Measurements from ENCODE around the gene LAMP5. TPM values are rescaled to one million over a fixed set of nuclear protein-coding genes. Genes with fewer than 3 reads are reported as not detected.

Gene LAMP5
- total RNA-seq, 1 experiment from 2014 or later: 1.4 TPM

- peak overlapping the region; percentile 6; the same call in 1 of the 2 replicates for H3K4me3 ChIP-seq (ENCODE audit: insufficient read depth, low read depth, low read length)
- H3K36me3 ChIP-seq (replicated peaks; ENCODE audit: control insufficient read depth, insufficient read depth, low read length): no peaks in the 10 kb centered on the region
- peaks cover 79% of the 10 kb centered on the region for H3K27me3 ChIP-seq (ENCODE audit: control insufficient read depth, insufficient read depth, low read length)
- peak; percentile 66 for DNase-seq
These were observed 5.7 kb upstream of the LAMP5 start for GRCh38 chr20:9508696-9509178.

GRCh38 chr20:9509246-9509645 is 5.1 kb upstream of the LAMP5 start:
- peak; percentile 15 for DNase-seq
- H3K36me3 ChIP-seq (replicated peaks; ENCODE audit: control insufficient read depth, insufficient read depth, low read length): no peaks in the 10 kb centered on the region
- H3K27me3 ChIP-seq (ENCODE audit: control insufficient read depth, insufficient read depth, low read length): peaks cover 84% of the 10 kb centered on the region
- H3K4me3 ChIP-seq (ENCODE audit: insufficient read depth, low read depth, low read length): no peak overlapping the region

GRCh38 chr20:9510911-9511310 is 3.5 kb upstream of the LAMP5 start:
- Histone ChIP-seq H3K36me3 (replicated peaks; ENCODE audit: control insufficient read depth, insufficient read depth, low read length) (no peaks in the 10 kb centered on the region), H3K4me3 (ENCODE audit: insufficient read depth, low read depth, low read length) (no peak overlapping the region), H3K27me3 (ENCODE audit: control insufficient read depth, insufficient read depth, low read length) (peaks cover 93% of the 10 kb centered on the region)
- DNase-seq: no peak

DNA sequence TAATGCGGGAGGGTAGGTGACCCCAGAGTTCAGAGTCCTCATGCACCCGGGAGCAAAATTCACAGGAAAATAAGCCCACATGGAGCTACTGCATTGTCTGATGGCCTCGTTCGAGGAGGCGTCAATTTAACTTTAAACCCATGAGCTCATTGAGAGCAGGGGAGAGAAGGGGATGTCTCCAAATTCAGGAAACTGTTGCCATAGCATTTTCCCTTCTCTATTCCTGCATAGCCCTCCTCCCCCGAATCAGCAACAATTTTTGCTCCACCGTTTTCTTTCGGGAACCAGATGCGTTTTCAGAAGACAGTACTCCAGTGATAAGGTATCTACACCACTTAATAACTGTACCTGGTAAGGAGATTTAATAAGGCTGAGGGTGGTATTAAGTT is 324 bp upstream of the LAMP5 start:
- H3K27me3 ChIP-seq (ENCODE audit: control insufficient read depth, insufficient read depth, low read length): peaks cover 91% of the 10 kb centered on the region
- no peaks in the 10 kb centered on the region for H3K36me3 ChIP-seq (replicated peaks; ENCODE audit: control insufficient read depth, insufficient read depth, low read length)
- DNase-seq: peak; percentile 33
- peak overlapping the region; percentile 49 for H3K4me3 ChIP-seq (ENCODE audit: insufficient read depth, low read depth, low read length)

- DNase-seq: peak; percentile 31
- H3K36me3 ChIP-seq (replicated peaks; ENCODE audit: control insufficient read depth, insufficient read depth, low read length): no peaks in the 10 kb centered on the region
- peaks cover 84% of the 10 kb centered on the region for H3K27me3 ChIP-seq (ENCODE audit: control insufficient read depth, insufficient read depth, low read length)
- H3K4me3 ChIP-seq (ENCODE audit: insufficient read depth, low read depth, low read length): peak overlapping the region; percentile 49; the same call in 1 of the 2 replicates
These were observed 810 bp downstream of the LAMP5 start for GRCh38 chr20:9515214-9515585.

GRCh38 chr20:9515741-9516233 is 1.4 kb downstream of the LAMP5 start:
- Histone ChIP-seq H3K36me3 (replicated peaks; ENCODE audit: control insufficient read depth, insufficient read depth, low read length) (no peaks in the 10 kb centered on the region), H3K27me3 (ENCODE audit: control insufficient read depth, insufficient read depth, low read length) (peaks cover 83% of the 10 kb centered on the region), H3K4me3 (ENCODE audit: insufficient read depth, low read depth, low read length) (peak overlapping the region; percentile 42)
- peak; percentile 71 for DNase-seq

DNA sequence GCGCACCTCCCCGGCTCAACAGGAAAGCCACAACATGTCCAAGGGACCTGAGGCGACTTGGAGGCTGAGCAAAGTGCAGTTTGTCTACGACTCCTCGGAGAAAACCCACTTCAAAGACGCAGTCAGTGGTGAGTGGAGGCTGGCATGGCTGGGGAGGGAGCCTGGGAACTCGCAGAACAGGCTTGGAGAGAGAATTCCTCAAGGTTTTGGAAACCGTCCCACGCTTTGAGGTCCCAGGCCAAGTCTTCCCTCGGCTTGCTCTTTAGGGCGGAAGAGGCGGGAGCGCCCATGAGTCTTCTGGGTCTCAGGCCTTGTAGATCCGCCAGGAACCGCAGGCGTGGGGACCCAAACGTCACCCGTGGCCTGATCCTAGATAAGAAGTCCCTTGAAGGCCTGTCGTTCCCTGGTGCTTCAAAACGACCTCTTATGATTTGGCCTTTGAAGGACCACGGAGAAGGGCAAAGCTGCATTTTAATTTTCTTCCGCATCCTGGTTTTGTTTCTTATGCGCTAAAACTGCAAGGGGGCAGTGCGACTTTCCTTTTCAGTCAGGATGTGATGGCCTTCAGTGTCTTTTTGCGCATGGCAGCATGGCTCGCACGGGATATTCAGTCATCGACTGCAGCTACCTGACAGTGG is 2.0 kb downstream of the LAMP5 start:
- Histone ChIP-seq H3K4me3 (ENCODE audit: insufficient read depth, low read depth, low read length) (peak overlapping the region; percentile 42), H3K27me3 (ENCODE audit: control insufficient read depth, insufficient read depth, low read length) (peaks cover 80% of the 10 kb centered on the region), H3K36me3 (replicated peaks; ENCODE audit: control insufficient read depth, insufficient read depth, low read length) (no peaks in the 10 kb centered on the region)
- peak; percentile 56 for DNase-seq

GRCh38 chr20:9517297-9518162 is 3.1 kb downstream of the LAMP5 start:
- Histone ChIP-seq H3K27me3 (ENCODE audit: control insufficient read depth, insufficient read depth, low read length) (peaks cover 73% of the 10 kb centered on the region), H3K36me3 (replicated peaks; ENCODE audit: control insufficient read depth, insufficient read depth, low read length) (no peaks in the 10 kb centered on the region), H3K4me3 (ENCODE audit: insufficient read depth, low read depth, low read length) (no peak overlapping the region)
- peak; percentile 20 for DNase-seq

GRCh38 chr20:9518576-9519175 is 4.3 kb downstream of the LAMP5 start:
- H3K4me3 ChIP-seq (ENCODE audit: insufficient read depth, low read depth, low read length): no peak overlapping the region
- DNase-seq: peak; percentile 71
- H3K36me3 ChIP-seq (replicated peaks; ENCODE audit: control insufficient read depth, insufficient read depth, low read length): no peaks in the 10 kb centered on the region
- peaks cover 63% of the 10 kb centered on the region for H3K27me3 ChIP-seq (ENCODE audit: control insufficient read depth, insufficient read depth, low read length)

DNA sequence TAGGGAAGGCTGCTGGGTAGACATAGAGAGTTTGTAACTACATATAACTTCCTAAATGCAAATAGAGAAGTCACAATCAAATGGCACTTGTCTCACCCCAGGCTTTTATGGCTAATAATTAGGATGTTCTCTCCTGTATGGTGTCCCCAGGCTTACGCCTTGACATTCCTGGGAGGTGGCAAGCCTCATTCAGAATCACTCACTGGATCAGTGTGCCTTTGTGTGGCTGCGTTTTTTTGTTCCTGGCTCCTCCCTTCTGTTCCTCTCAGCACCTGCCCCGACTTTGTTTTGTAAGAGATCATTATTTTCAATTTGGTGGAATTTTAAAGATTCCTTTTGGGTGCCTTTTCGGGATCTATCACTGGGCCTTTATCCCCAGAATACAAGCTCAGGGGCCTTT is 5.7 kb downstream of the LAMP5 start:
- Histone ChIP-seq H3K27me3 (ENCODE audit: control insufficient read depth, insufficient read depth, low read length) (peaks cover 49% of the 10 kb centered on the region), H3K4me3 (ENCODE audit: insufficient read depth, low read depth, low read length) (no peak overlapping the region), H3K36me3 (replicated peaks; ENCODE audit: control insufficient read depth, insufficient read depth, low read length) (no peaks in the 10 kb centered on the region)
- DNase-seq: peak; percentile 20

DNA sequence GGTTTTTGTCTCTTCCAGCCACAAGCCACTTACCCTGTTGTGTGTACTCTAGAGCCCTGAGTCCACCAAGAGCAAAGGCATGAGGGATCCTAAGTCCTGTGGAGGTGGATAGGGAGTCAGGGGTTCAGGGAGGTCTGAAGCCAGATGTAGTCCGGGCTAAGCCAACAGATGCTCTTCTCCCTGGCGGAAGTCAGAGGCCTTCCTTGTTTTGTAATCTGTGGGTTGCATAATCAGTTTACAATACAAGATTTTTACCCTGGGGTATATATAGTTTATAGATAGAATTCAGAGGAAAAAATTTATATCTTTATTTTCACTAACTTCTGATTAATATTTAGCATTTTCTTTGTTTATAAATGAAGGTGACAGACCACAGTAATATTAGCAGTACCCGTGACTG is 9.2 kb downstream of the LAMP5 start:
- Histone ChIP-seq H3K27me3 (ENCODE audit: control insufficient read depth, insufficient read depth, low read length) (peaks cover 13% of the 10 kb centered on the region; the same call in 1 of the 2 replicates), H3K4me3 (ENCODE audit: insufficient read depth, low read depth, low read length) (no peak overlapping the region), H3K36me3 (replicated peaks; ENCODE audit: control insufficient read depth, insufficient read depth, low read length) (no peaks in the 10 kb centered on the region)
- DNase-seq: no peak

- no peaks in the 10 kb centered on the region for H3K27me3 ChIP-seq (ENCODE audit: control insufficient read depth, insufficient read depth, low read length)
- no peak overlapping the region for H3K4me3 ChIP-seq (ENCODE audit: insufficient read depth, low read depth, low read length)
- no peak for DNase-seq
- no peaks in the 10 kb centered on the region for H3K36me3 ChIP-seq (replicated peaks; ENCODE audit: control insufficient read depth, insufficient read depth, low read length)
These were observed 17.2 kb downstream of the LAMP5 start for GRCh38 chr20:9531581-9531980.

DNA sequence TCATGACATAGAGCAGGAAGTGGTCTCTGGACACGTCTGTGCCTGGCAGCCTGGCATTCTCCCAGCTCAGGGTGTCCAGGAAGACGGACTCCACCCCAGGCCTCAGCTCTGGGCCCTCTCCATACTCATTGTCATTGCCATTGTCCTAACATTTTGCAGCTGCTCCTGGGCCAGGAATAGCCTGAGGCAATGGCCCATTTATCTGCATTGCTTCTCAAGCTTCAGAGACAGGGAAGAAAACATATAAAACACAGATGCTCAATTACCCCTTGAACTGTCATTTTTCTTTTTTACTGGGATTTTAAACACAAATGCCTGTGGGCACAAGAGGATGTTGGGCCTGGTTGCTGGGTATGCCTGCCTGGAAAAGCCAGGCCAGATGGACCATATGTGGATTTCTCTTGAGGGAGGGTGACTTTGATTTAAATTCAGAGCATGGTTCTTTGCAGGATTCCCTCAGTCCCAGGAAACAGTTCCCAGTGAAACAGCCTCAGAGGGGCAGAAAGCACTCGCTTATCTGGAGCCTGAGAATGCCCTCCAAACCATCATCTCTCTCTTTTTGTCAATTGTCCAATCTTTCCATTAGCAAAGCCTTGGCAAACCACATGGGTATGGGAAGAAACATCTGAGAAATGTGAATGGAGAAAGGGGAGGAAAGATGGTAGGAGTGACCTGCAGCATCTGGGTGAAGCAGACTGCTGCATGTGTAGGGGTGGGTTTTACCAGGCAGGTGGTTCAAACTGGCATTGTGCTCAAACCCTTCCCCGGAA is 17.9 kb downstream of the LAMP5 start:
- Histone ChIP-seq H3K4me3 (ENCODE audit: insufficient read depth, low read depth, low read length) (no peak overlapping the region), H3K36me3 (replicated peaks; ENCODE audit: control insufficient read depth, insufficient read depth, low read length) (no peaks in the 10 kb centered on the region), H3K27me3 (ENCODE audit: control insufficient read depth, insufficient read depth, low read length) (no peaks in the 10 kb centered on the region)
- DNase-seq: no peak

DNA sequence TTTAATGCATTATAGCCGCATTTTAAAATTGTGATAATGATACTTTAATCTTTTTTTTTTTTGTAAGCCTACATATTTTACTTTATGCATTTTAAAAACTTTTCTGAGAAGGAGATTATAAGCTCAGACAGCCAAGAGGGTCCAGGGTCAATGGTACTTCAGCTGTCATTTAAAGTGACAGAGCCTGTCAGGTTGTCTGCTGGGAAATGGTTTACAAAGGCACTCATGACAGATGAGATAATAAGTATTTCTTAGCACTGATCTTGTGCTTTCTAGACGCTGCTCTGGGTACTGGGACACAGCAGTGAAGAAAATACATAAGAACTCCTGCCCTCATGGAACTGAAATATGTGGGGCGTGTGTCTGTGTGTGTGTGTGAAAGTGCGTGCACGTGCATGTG is 19.6 kb downstream of the LAMP5 start:
- H3K27me3 ChIP-seq (ENCODE audit: control insufficient read depth, insufficient read depth, low read length): no peaks in the 10 kb centered on the region
- no peak for DNase-seq

More for the DNA sequence above, 19.6 kb downstream of the LAMP5 start:
- H3K36me3 ChIP-seq (replicated peaks; ENCODE audit: control insufficient read depth, insufficient read depth, low read length): no peaks in the 10 kb centered on the region
- no peak overlapping the region for H3K4me3 ChIP-seq (ENCODE audit: insufficient read depth, low read depth, low read length)

All from H7 (cell line).